LNCaP clone FGC (cell line): Measurements from ENCODE around the gene ARHGAP23.

Source experiments
- DNase-seq: peaks from one replicate; pipeline ENCODE4 v3.0.0-alpha.2; 2011; ENCODE audit warnings: low read depth
- H3K4me3 ChIP-seq: 2 replicates; pipeline ENCODE4 v1.5.1; 2011; ENCODE audit warnings: mild to moderate bottlenecking, low read depth, low read length, control low read depth
- TF ChIP-seq, protein P1 (sequence below): IDR thresholded peaks from 2 replicates; pipeline ENCODE4 v1.5.1; 2012; ENCODE audit warnings: mild to moderate bottlenecking; ENCODE audit not compliant: control insufficient read depth, insufficient read depth; ENCODE audit errors: extremely low read depth

Gene ARHGAP23

GRCh38 chr17:38559051-38559879 is 131.0 kb downstream of the ARHGAP23 start:
- H3K4me3 ChIP-seq: no peak overlapping the region
- no peak for DNase-seq
- TF ChIP-seq, protein P1, sequence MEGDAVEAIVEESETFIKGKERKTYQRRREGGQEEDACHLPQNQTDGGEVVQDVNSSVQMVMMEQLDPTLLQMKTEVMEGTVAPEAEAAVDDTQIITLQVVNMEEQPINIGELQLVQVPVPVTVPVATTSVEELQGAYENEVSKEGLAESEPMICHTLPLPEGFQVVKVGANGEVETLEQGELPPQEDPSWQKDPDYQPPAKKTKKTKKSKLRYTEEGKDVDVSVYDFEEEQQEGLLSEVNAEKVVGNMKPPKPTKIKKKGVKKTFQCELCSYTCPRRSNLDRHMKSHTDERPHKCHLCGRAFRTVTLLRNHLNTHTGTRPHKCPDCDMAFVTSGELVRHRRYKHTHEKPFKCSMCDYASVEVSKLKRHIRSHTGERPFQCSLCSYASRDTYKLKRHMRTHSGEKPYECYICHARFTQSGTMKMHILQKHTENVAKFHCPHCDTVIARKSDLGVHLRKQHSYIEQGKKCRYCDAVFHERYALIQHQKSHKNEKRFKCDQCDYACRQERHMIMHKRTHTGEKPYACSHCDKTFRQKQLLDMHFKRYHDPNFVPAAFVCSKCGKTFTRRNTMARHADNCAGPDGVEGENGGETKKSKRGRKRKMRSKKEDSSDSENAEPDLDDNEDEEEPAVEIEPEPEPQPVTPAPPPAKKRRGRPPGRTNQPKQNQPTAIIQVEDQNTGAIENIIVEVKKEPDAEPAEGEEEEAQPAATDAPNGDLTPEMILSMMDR: no peak

DNA sequence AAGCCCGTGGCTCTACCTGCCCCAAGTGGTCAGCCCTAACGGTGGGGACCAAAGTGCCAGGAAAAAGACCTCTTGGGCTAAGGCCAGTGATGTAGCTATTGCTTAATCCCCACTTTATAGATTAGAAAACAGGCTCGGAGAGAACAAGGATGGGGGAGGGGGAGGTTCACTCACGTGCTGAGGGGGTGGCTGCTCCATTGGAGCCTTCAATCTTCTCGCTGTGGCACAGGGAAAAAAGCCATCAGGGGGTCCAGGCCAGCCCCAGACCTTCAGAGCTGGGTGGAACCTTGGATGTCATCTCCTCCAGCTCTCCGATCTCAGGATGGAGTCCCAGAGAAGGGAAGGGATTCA is 131.6 kb downstream of the ARHGAP23 start:
- TF ChIP-seq, protein P1: no peak
- DNase-seq: no peak
- no peak overlapping the region for H3K4me3 ChIP-seq

GRCh38 chr17:38560503-38561318 is 132.4 kb downstream of the ARHGAP23 start:
- no peak overlapping the region for H3K4me3 ChIP-seq
- DNase-seq: no peak
- TF ChIP-seq, protein P1: no peak

- DNase-seq: no peak
- TF ChIP-seq, protein P1: no peak
- no peak overlapping the region for H3K4me3 ChIP-seq
Measured at GRCh38 chr17:38561416-38562214, 133.4 kb downstream of the ARHGAP23 start.
